HEK293T (cell line): ENCODE results near the gene DVL2.

Source experiments
- BHLHE40 ChIP-seq: fragments of 450-650 bp; IDR thresholded peaks from 2 replicates; pipeline ENCODE4 v1.6.1; 2016; ENCODE audit warnings: mild to moderate bottlenecking, moderate library complexity, borderline replicate concordance
- ELF4 ChIP-seq: fragments of 450-650 bp; IDR thresholded peaks from 2 replicates; pipeline ENCODE4 v1.6.1; 2017; ENCODE audit warnings: antibody characterized with exemption
- HDGF ChIP-seq: fragments of 450-650 bp; IDR thresholded peaks from 2 replicates; pipeline ENCODE4 v1.6.1; 2017; ENCODE audit warnings: antibody characterized with exemption, borderline replicate concordance

- no peak for TF ChIP-seq BHLHE40
- TF ChIP-seq HDGF, result no peak
- TF ChIP-seq ELF4, result no peak
Observed at GRCh38 chr17:7234083-7234951, at the start of gene DVL2.
